Activated naive CD4-positive, alpha-beta T cell treated with anti-CD3 and anti-CD28 coated beads, Interleukin-2, amount 10 ng/mL, durations not matched to agents 7 days and 5 days (primary cell): ENCODE measurements around the gene COBLL1.
"Not testable (repeated sequence)": the region's sequence is repeated elsewhere in the genome, so short reads cannot be mapped to it uniquely, and the experiment has no call there.

ENCODE experiments used
- CTCF ChIA-PET: fragments of 350-600 bp; sonication (Branson Sonifier 250); formaldehyde crosslinking; loops from one replicate; lab custom pipeline; 2021; ENCODE audit warnings: antibody characterized with exemption; lab: Charles Lee
- DNase-seq: peaks from one replicate; pipeline ENCODE4 v3.0.0-alpha.2; 2020
- H3K27ac Mint-ChIP-seq: one replicate; pipeline ENCODE4 v1.8.0; 2021; ENCODE audit warnings: mild to moderate bottlenecking, moderate library complexity, mixed read lengths
- H3K27me3 Mint-ChIP-seq: one replicate; pipeline ENCODE4 v1.8.0; 2021; ENCODE audit warnings: mild to moderate bottlenecking, mixed read lengths
- H3K36me3 Mint-ChIP-seq: one replicate; pipeline ENCODE4 v1.8.0; 2021; ENCODE audit warnings: mixed read lengths
- H3K4me1 Mint-ChIP-seq: one replicate; pipeline ENCODE4 v1.8.0; 2021; ENCODE audit warnings: mixed read lengths
- H3K4me3 Mint-ChIP-seq: one replicate; pipeline ENCODE4 v1.8.0; 2021; ENCODE audit warnings: mild to moderate bottlenecking, moderate library complexity, mixed read lengths
- H3K9me3 Mint-ChIP-seq: one replicate; pipeline ENCODE4 v1.8.0; 2021; ENCODE audit warnings: mixed read lengths

The COBLL1 gene

GRCh38 chr2:164868563-164869419 is 27.2 kb upstream of the COBLL1 start:
- no peaks in the 10 kb centered on the region for H3K4me1 Mint-ChIP-seq
- CTCF ChIA-PET: no interaction called here
- no peak overlapping the region for H3K27ac Mint-ChIP-seq
- no peaks in the 10 kb centered on the region for H3K36me3 Mint-ChIP-seq
- no peak for DNase-seq
- H3K27me3 Mint-ChIP-seq: no peaks in the 10 kb centered on the region
- H3K9me3 Mint-ChIP-seq: no peaks in the 10 kb centered on the region
- H3K4me3 Mint-ChIP-seq: no peak overlapping the region

DNA sequence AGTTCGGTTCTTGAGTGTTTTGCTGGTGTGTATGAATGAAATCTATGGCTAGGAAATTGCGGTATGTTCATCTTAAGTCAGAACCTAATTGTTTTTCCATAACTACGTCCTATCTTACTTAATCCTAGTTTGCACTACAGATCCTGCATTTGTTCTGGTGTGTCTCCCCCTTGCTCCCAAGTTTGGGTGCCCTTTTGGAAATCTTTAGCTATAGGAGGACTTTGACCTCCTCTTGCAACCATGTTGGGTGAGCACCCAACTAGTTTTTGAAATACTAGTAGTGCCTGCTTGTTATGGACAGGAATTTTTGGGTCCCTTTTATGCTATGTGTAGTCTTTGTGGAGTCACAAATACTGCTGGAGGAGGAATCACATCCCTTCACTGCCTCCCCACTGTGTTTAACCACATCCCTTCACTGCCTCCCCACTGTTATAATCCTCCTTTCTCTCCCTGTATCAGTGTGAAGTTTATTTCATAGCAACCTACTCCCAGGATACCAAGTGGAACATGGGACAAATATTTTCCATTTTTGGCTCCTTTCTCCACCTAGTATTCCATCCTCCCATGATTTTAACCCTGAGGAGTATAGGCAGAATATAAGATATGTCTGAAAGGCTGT is 26.3 kb upstream of the COBLL1 start:
- Mint-ChIP-seq H3K36me3 (no peaks in the 10 kb centered on the region), H3K27me3 (no peaks in the 10 kb centered on the region), H3K9me3 (no peaks in the 10 kb centered on the region), H3K4me3 (no peak overlapping the region), H3K4me1 (no peaks in the 10 kb centered on the region), H3K27ac (no peak overlapping the region)
- no peak for DNase-seq
- CTCF ChIA-PET: no interaction called here

DNA sequence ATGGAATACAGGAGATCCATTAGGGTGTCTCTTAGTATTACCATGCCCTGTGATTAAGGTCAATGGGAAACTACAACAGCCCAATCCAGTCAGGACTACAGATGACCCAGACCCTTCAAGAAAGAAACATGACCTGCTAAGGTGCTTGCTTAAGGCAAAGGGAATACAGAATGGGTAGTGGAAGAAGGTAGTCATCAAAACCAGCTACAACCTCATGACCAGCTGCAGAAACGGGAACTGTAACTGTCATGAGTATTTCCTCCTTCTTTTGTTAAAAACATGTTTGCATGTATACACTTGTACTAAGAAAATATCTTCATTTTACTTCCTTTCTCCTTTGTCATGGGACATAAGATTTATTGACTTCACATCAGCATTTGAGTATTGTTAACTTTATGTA is 24.8 kb upstream of the COBLL1 start:
- H3K27ac Mint-ChIP-seq, CTCF ChIA-PET, H3K4me3 Mint-ChIP-seq, H3K4me1 Mint-ChIP-seq, H3K9me3 Mint-ChIP-seq, H3K27me3 Mint-ChIP-seq, H3K36me3 Mint-ChIP-seq, DNase-seq: not testable (repeated sequence)

GRCh38 chr2:164860694-164861042 is 19.0 kb upstream of the COBLL1 start:
- CTCF ChIA-PET: interaction anchor here (2.3 kb wide), 1 partner anchor 19 kb away, joined by 7 read pairs; the partner anchor contains the start of gene COBLL1
- H3K4me3 Mint-ChIP-seq: no peak overlapping the region
- no peaks in the 10 kb centered on the region for H3K36me3 Mint-ChIP-seq
- no peaks in the 10 kb centered on the region for H3K27me3 Mint-ChIP-seq
- no peaks in the 10 kb centered on the region for H3K4me1 Mint-ChIP-seq
- no peaks in the 10 kb centered on the region for H3K9me3 Mint-ChIP-seq
- H3K27ac Mint-ChIP-seq: no peak overlapping the region
- no peak for DNase-seq

DNA sequence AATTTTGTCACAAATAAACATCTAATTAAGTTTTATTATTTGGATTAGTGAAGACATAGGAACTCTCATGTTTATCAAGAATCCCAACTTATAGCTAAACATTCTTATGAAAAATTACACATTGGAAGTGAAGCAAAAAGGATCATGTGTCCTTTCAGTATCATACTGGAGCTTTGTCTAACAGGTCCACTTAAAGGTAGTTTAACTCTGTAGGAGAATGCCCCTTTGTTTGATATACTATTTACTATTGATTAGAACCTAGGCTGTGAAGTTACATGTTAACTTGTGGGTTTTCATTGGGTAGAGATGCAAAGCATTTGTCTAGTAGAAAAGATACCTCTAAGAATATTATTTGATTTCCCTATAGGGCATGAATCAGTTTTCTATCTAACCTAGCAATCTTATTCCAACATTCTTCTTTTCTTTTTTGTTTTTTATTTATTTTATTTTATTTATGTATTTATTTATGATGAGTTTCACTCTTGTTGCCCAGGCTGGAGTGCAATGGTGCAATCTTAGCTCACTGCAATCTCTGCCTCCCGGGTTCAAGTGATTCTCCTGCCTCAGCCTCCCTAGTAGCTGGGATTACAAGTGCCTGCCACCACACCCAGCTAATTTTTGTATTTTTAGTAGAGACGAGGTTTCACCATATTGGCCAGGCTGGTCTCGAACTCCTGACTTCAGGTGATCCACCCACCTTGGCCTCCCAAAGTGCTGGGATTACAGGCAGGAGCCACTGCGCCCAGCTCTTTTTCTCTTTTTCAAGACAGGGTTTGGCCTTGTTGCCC is 18.5 kb upstream of the COBLL1 start:
- not testable (repeated sequence) for H3K27ac Mint-ChIP-seq

GRCh38 chr2:164859251-164859818 is 17.7 kb upstream of the COBLL1 start:
- Mint-ChIP-seq H3K27ac (no peak overlapping the region), H3K4me3 (no peak overlapping the region), H3K36me3 (no peaks in the 10 kb centered on the region), H3K27me3 (no peaks in the 10 kb centered on the region), H3K9me3 (no peaks in the 10 kb centered on the region), H3K4me1 (no peaks in the 10 kb centered on the region)
- CTCF ChIA-PET: interaction anchor here (2.3 kb wide), 1 partner anchor 17 kb away, joined by 7 read pairs; the partner anchor contains the start of gene COBLL1
- no peak for DNase-seq

More for the DNA sequence above, 18.5 kb upstream of the COBLL1 start:
- not testable (repeated sequence) for H3K4me1 Mint-ChIP-seq, H3K9me3 Mint-ChIP-seq, DNase-seq, H3K4me3 Mint-ChIP-seq, H3K27me3 Mint-ChIP-seq, H3K36me3 Mint-ChIP-seq
- CTCF ChIA-PET: interaction anchor here (2.3 kb wide), 1 partner anchor 18 kb away, joined by 7 read pairs; the partner anchor contains the start of gene COBLL1

GRCh38 chr2:164852086-164852485 is 10.5 kb upstream of the COBLL1 start:
- H3K4me3 Mint-ChIP-seq: no peak overlapping the region
- no peak for DNase-seq
- no peaks in the 10 kb centered on the region for H3K4me1 Mint-ChIP-seq
- H3K27ac Mint-ChIP-seq: no peak overlapping the region
- H3K9me3 Mint-ChIP-seq: no peaks in the 10 kb centered on the region
- H3K27me3 Mint-ChIP-seq: no peaks in the 10 kb centered on the region
- CTCF ChIA-PET: interaction anchor here (1.5 kb wide), 1 partner anchor 10 kb away, joined by 4 read pairs; the partner anchor contains the start of gene COBLL1
- no peaks in the 10 kb centered on the region for H3K36me3 Mint-ChIP-seq

DNA sequence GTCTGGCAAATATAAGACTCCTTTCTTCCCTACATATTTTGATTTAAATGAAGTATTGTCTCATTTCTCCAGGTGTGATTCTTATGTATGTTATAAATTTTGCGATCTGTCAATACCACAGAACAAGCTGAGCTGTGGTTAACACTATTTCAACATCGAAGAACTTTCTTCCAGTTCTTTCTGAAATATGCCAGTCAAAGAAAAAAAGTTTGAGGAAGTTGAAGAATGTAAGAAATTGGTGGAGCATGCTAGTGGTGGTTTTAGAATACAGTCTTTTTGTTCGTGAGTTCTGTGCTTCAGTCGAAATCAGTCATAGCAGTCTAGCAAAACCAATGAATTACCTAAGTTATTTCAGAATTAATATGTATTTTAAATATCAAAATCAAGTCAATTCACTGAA is 8.6 kb upstream of the COBLL1 start:
- Mint-ChIP-seq H3K36me3 (no peaks in the 10 kb centered on the region), H3K4me3 (no peak overlapping the region), H3K27me3 (no peaks in the 10 kb centered on the region), H3K4me1 (no peaks in the 10 kb centered on the region), H3K27ac (no peak overlapping the region), H3K9me3 (no peaks in the 10 kb centered on the region)
- CTCF ChIA-PET: no interaction called here
- no peak for DNase-seq

DNA sequence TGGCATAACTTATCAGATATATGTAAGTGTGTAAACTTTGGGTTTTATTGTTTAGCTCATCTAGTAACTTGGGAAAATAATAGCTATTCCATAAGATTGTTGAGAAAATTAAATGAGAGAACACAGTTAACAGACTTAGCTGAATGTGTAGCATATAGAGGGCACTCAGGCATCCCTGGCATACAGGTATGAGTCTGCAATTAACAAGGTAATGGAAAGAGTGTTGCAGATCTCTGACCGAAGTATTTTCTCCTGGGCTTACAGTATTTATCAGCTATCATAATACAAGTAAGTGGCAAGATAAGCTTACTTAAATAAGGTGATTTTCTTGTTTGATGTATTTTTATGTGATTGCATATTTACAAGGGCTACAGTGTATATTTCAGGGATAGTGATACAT is 7.9 kb upstream of the COBLL1 start:
- Mint-ChIP-seq H3K27me3 (peaks cover 5% of the 10 kb centered on the region), H3K4me3 (no peak overlapping the region), H3K27ac (no peak overlapping the region), H3K9me3 (no peaks in the 10 kb centered on the region), H3K4me1 (no peaks in the 10 kb centered on the region), H3K36me3 (no peaks in the 10 kb centered on the region)
- CTCF ChIA-PET: no interaction called here
- no peak for DNase-seq

- DNase-seq: no peak
- no peaks in the 10 kb centered on the region for H3K9me3 Mint-ChIP-seq
- H3K4me1 Mint-ChIP-seq: no peaks in the 10 kb centered on the region
- H3K4me3 Mint-ChIP-seq: no peak overlapping the region
- H3K27ac Mint-ChIP-seq: no peak overlapping the region
- CTCF ChIA-PET: no interaction called here
- no peaks in the 10 kb centered on the region for H3K36me3 Mint-ChIP-seq
- peaks cover 9% of the 10 kb centered on the region for H3K27me3 Mint-ChIP-seq
These were observed 6.5 kb upstream of the COBLL1 start for GRCh38 chr2:164847981-164848741.

DNA sequence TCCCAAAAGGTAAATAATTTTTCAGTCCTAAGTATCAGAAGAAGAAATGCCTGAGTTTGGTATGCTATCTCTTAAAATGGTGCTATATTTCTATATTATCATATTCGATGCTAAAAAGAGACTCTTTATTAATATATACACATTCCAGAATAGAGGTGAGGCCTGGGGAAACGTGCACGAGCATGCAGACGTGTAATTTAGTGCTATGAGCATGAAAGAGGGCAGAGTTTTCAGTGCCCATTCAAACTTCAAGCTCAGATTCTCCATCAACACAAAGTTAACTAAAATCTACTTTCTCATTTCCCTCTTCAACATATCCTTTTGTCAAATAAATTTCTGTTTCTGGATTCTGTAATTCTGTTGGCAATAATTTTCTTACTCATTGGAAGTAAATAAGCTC is 5.7 kb upstream of the COBLL1 start:
- peaks cover 10% of the 10 kb centered on the region for H3K27me3 Mint-ChIP-seq
- no peak overlapping the region for H3K4me3 Mint-ChIP-seq
- H3K36me3 Mint-ChIP-seq: no peaks in the 10 kb centered on the region
- CTCF ChIA-PET: no interaction called here
- H3K4me1 Mint-ChIP-seq: no peaks in the 10 kb centered on the region
- H3K9me3 Mint-ChIP-seq: no peaks in the 10 kb centered on the region
- H3K27ac Mint-ChIP-seq: no peak overlapping the region
- no peak for DNase-seq

DNA sequence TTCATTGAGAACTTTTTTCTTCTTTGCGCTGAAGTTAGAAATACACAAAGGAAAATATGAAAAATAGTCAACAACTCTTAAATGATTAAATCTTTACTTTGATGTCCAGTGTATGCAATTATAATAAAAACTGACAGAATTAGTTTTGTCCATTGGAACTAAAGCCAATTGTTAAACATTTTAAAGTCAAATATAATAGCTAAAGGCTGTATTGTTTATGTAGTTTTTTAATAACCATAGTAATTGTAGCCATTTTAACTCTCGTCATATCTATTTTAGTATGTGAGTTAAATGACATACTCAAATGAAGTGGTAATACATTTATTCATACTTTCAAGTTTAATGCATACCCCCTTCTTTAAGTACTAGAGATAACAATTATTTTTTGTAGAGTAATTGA is 4.7 kb upstream of the COBLL1 start:
- Mint-ChIP-seq H3K36me3 (no peaks in the 10 kb centered on the region), H3K4me1 (peaks cover 2% of the 10 kb centered on the region), H3K27me3 (peaks cover 20% of the 10 kb centered on the region), H3K9me3 (no peaks in the 10 kb centered on the region), H3K4me3 (no peak overlapping the region), H3K27ac (no peak overlapping the region)
- CTCF ChIA-PET: no interaction called here
- DNase-seq: no peak

DNA sequence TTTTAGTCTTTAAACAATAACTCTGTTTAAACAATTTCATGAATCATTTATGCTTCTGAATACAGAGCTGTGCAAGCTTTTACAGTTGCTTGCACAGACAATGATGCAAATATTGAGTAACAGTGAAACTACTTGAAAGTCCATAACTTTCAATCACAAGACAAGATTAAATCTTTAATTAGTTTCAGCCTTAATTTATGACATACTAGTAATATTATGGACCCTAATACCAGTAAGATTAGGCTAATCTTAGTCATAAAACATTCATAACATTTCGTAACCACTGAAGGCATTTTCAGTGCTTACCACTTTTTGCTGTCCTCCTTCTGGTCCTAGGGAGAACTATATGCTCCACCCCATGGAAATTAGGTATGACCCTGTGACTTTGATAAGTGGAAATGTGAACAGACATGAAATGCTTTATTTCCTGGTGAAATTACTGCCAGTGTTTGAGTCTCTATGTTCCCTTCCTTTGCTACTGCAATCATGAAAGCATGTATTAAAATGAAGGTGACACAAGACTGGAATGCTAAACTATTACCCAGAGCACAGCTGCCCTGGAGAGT is 1.8 kb upstream of the COBLL1 start:
- H3K27me3 Mint-ChIP-seq: peaks cover 37% of the 10 kb centered on the region
- CTCF ChIA-PET: no interaction called here
- H3K4me3 Mint-ChIP-seq: no peak overlapping the region
- H3K9me3 Mint-ChIP-seq: no peaks in the 10 kb centered on the region
- no peaks in the 10 kb centered on the region for H3K36me3 Mint-ChIP-seq
- DNase-seq: no peak
- H3K4me1 Mint-ChIP-seq: peaks cover 9% of the 10 kb centered on the region
- no peak overlapping the region for H3K27ac Mint-ChIP-seq
